Measurements from ENCODE around the gene S100A7.

DNA sequence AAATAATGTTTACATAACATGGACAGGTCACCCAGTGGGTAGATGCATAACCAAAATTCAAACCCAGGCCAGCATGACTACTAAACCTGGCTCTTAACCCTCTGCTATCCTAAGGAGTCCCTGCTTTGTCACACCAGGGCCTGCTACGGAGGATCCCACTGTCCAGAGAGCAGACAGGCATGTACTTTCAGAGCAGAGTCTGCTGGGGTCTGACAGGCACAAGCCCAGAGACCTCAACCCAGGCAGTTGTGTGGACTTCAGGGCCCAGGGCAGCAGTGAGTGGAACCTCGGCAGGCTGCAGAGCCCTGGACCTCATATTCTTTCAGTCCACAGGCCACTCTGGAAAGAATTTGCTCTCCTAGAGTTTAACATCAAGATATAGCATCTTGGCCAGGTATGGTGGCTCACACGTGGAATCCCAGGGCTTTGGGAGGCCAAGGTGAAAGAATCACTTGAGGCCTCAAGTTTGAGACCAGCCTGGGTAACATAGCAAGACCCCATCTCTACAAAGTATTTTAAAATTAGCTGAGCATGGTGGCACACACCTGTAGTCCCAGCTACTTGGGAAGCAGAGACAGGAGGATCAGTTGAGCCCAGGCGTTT lies 16.1 kb upstream of the S100A7 start:
- TF ChIP-seq, protein P1, sequence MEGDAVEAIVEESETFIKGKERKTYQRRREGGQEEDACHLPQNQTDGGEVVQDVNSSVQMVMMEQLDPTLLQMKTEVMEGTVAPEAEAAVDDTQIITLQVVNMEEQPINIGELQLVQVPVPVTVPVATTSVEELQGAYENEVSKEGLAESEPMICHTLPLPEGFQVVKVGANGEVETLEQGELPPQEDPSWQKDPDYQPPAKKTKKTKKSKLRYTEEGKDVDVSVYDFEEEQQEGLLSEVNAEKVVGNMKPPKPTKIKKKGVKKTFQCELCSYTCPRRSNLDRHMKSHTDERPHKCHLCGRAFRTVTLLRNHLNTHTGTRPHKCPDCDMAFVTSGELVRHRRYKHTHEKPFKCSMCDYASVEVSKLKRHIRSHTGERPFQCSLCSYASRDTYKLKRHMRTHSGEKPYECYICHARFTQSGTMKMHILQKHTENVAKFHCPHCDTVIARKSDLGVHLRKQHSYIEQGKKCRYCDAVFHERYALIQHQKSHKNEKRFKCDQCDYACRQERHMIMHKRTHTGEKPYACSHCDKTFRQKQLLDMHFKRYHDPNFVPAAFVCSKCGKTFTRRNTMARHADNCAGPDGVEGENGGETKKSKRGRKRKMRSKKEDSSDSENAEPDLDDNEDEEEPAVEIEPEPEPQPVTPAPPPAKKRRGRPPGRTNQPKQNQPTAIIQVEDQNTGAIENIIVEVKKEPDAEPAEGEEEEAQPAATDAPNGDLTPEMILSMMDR (conservative IDR thresholded peaks at IDR 0.05 in 1 of 2, IDR thresholded peaks at IDR 0.05 in 1 of 2; ENCODE audit: extremely low read depth in 1 of 2, insufficient read depth in 1 of 2, low read depth in 1 of 2, low read length in 2 of 2), result no peak
- no peak for TF ChIP-seq EZH2 (IDR thresholded peaks at IDR 0.05; ENCODE audit: borderline replicate concordance, low read length)
